EH (cell line): ENCODE measurements around the gene NUDT14.

Source experiments
- DNase-seq: peaks from one replicate; pipeline ENCODE4 v3.0.0-alpha.2; 2015; ENCODE audit warnings: low read depth

The NUDT14 gene

DNA sequence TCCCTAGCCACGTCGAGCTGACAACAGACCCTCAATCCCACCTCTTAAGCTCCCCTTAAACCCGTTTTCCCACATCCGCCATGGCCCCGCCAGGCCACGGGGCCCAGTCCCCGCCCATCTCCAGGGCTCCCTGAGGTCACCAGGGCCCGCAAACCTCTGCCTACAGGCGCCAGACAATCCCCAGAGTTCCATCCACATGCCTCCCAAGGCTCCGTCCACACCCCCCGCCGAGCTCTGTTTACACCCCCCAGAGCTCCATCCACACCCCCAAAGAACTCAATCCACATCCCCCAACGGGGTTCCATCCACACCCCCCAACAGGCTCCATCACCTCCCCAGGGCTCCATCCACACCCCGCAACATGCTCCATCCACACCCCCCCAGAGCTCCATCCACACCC lies 21.8 kb downstream of the NUDT14 start:
- no peak for DNase-seq

GRCh38 chr14:105158794-105159193 lies 22.3 kb downstream of the NUDT14 start:
- DNase-seq = no peak

DNA sequence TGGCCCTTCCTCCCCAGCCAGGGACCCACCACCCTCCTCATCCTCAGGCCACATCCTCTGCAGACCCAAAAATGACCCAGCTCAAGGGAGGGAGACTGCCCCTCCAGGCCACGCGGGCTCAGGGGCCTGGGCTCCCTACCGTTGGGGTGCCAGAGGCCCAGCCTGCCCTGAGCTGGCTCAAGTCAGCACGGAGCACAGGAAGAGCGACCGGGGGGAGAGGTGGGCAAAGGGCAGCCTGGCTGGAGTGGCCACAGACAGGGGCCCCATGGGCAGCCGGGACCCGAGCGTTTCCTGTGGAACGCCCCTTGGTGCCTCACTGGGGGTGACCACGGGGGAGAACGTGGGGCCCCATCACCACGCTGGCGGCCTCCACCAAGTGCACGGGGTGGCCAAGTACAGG lies 23.2 kb downstream of the NUDT14 start:
- no peak for DNase-seq

DNA sequence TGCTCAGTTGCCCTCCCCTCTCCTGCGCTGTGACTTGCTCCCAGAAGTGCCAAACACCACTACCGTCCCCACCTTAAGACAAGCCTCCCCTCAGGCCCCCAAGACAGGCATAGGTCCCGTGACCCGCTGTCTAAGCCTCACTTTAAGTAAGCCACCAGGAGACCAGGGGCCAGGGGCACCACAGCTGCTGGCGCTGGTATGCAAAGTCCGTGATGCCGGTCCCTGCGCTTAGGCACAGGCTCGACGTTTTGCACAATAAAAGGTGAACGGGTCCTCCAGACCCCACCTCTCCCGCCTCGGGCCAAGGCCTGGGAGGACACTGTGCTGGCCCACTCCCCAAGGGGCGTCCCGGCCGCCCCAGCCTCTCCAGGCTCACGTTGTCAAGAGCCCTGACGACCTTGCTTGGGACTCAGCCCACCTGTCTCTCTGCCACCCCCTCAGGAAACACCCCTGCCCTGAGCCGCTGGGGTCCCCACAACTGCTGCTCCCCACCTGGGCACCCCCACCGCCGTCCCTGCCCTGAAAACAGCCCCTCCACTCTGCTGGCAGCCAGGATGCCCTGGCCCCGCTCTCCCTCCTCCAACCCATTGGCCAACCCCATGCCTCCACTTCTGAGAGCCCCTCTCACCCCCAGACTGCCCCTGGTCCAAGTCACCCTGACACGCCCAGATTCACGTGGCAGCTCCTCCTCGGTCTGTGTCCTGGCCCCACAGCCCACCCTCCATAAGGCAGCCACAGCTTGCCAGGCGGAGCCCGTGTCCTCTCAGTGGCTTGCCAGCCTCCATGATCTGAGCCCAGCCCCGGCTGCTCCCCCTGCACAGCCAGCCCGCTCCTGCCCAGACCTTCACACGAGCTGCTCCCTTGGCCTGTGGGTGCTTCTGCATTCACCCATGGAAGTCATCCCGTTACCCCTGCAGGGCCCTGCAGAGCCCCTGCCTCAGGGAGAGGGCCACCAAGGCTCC lies 24.4 kb downstream of the NUDT14 start:
- DNase-seq = no peak

DNA sequence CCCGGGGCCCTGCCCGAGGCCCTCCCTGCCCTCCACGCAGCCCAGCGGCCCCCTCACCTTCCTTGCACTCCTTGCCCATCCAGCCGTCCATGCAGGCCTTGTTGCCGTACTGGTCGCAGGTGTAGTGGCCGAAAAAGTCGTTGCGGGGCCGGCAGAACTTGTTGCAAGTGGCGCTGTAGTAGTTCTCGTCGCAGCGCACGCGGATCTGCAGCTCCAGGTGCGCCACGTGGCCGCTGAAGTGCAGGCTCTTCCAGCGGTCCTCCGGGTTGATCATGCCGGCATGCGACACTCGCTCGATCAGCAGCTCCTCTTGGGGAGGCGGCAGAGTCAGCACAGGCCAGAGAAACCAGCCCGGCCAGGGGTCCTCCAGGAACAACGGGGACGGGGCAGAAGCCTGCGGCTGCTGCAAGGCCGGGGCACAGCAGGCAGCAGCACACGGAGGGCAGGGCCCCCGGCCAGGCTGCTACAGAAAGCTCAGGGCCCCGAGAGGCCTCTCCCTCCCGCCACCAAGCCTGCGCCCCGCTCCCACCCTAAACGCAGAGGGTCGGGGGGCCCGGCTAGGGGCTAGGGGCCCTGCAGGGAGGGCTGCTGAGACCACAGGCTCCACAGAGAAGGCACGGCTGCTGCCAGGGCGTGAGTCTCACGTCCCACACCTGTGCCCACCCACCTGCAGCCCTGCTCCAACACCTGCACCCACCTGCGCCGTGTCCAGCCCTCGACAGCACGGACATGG lies 25.3 kb downstream of the NUDT14 start:
- DNase-seq = no peak

DNA sequence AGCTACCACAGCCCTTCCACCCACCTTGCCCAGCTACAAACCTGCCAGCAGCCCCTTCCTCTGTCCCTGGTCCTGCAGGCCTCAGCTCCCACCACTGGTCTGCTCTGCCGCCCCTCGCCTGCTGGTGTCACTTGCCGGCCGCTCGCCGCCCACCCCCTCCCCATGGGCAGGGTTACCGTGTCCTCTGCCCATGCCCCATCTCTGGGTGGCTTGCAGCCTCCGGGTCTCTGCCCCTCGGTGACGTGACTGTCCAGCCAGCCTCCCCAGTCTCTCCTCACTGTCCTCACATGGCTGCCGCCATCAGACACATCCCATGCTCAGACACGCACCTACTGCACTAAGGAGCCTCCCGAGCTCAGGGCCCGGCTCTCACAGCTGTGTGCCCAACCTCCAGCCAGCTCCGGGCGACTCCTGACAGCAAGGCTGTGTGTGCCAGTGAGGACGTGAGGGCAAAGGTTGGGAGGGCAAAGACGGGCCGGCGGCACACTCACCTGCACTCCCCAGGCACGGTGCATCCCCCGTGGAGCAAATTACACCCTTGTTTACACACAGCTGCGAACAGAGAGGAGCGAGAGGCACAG lies 26.0 kb downstream of the NUDT14 start:
- no peak for DNase-seq

DNA sequence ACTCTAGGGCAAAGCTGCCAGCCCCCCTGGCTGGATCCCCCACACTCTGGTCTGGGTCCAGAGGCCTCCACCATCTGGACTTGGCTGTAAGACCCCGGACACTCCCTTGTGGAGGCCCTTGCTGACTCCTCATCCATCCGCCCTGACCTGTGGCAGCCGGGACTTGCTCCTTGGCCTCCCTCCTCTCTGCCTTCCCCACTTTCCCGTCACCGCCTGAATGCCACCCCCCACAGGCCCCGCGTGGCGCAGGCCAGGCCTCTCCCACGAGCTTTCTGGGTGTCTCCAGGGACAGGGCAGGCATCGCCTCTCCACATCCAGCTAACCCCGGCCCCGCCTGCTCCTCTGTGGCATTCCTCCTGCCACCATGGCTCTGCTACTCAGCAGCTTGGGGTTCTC lies 26.6 kb downstream of the NUDT14 start:
- no peak for DNase-seq

DNA sequence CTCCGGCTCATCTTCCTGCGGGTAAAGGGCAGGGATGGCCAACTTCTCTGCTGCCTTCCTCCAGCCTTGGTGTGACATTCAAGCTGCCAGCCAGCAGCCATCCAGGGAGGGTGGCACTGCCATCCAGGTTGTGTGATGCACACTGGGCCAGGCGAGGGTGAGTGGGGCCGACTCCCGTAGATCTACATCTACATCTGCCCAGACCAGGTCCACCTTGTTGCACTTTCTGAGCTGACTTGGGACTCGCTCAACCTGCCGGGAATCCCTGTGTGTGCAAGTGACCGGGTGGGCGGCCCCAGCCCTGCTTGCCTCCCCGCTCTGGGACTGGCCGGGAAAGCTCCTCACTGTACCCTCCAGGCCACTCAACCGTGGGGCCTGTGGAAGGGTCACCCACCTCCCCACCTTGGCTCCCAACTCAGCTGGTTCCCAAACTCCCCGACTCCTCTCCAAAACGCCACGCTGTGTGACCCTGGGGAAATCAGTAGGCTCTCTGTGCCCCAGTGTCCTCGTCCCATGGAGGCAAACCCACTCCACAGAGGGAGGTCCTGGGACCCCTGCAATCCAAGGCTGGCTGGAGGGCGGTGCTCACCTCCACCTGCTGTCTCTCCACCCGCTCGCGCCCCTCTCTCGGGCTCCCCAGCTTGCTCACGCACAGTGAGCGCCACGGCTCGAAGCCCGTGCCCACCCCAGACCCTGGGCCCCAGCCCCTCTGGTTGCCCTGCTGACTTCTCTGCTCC lies 27.2 kb downstream of the NUDT14 start:
- no peak for DNase-seq

- DNase-seq = no peak
These were observed 27.8 kb downstream of the NUDT14 start for GRCh38 chr14:105153331-105153731.

DNA sequence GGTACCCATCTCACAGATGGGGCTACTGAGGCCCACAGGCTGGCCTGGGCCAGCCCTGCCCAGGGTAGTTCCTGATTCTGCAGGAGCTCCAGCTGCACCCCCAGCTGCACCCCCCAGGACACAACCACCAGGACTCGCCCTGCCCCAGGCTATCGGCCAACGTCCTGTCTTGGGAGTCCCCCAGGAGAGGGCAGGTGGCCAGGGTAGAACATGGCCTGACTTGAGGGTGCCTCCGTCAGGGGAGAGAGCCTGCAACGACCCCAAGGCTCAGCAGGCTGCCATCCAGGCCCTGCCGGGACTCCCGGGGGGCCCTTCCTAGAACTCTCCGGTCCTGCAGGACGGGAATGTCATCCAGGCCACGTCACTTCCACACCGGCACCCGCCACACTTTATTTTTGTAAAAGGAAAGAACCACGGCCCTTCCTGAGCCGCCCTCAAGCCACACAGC lies 28.3 kb downstream of the NUDT14 start:
- DNase-seq = no peak

- DNase-seq = no peak
These were observed 29.0 kb downstream of the NUDT14 start for GRCh38 chr14:105151838-105152793.

DNA sequence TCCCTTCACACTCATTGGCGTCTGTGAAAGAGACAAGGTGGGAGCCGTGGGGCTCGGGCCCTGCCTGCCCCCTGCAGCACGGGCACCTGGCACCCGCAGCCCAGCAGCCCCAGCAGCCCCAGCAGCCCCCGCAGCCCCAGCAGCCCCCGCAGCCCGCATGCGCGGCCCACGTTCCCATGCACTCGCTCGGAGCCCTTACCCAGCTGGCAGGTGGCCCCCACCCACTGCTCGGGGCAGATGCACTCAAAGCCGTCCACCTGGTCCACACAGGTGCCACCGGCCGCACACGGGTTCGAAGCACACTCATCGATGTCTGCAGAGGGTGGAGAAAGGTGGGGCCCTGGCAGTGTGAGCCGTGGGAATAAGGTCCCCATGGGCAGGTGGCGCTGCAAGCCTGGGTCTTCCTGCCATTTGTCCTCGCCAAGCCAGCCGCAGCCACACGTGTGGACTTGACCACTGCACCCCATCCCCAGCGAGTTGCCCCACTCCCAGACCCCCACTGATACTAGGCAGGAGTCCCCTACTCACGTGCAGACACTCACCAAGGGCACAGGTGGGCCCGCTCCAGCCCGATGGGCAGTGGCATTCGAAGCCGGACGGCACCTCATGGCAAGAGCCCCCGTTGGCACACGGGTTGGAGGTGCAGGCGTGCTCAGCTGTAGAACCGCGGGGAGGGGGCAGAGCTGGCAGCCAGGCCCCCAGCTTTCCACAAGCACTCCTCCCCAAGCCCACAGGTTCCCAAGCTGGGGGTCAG lies 29.9 kb downstream of the NUDT14 start:
- DNase-seq = no peak

DNA sequence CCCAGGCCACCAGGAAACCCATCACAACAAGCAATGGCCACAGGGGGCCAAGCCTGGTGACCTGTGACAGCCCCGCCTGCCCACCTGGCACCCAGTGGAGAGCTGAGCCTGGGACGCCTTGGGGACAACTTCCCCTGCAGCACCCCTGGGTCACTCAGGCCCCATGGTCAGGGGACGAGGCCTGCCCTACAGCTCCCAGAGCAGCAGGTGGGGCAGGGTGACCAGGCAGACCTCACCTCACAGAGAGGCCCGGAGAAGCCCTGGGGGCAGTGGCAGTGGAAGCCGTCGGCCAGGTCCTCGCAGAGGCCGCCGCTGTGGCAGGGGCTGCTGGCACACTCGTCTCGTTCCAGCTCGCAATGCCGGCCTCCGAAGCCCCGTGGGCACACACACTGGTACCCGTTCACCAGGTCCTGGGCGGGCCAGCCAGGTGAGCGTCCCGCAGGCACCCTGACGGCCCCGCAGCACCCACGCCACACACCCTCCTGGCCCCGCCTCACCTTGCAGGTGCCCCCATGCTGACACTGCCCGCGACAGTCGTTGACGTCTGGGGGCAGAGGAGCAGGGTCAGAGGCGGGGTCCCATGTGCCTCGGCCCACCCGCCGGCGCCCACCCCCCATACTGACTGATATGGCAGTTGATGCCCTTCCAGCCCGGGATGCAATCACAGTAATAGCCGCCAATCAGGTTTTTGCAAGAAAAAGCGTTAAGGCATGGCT lies 30.6 kb downstream of the NUDT14 start:
- DNase-seq = no peak

DNA sequence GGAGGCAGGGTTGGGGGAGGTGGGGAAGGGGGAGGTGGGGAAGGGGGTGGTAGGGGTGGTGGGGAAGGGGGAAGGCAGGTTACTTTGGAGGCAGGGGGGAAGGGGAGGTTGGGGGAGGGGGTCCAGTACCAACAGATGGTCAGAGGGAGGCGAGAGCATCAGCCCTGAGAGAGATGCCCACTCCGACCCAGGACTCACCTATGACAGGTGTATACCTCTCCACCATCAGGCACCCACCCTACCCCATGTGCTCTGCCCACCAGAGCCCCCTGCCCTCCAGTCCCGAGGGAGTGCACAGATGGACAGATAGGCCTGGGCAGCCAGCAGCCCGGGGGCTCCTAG lies 31.1 kb downstream of the NUDT14 start:
- DNase-seq = no peak

DNA sequence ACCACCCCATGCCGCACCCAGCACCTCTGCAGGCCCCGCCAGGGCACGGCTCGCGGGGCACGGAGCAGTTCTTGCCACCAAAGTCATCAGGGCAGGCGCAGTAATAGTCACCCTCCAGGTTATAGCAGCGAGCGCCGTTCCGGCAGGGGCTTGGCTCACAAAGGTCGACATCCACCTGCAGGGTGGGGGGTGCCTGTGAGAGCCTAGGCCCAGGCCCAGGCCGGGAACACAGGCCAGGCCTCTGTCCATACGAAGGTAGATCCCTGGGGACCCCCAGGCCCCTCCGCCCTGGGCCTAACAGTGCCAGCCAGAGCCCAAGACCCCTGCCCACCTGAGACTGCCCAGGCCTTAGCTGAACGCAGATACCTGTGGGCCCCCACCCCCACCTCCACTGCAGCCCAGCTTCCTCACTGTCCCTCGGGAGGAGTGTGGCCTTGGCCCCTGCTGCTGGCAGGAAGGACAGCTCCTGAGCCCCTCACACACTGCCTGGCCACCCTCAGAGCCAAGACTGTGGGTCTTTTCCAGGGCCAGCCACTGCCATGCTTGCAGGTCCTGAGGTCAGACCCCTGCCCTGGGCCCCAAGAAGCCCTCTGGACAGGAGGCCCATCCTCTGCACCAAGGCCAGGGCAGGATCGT lies 31.8 kb downstream of the NUDT14 start:
- no peak for DNase-seq

DNA sequence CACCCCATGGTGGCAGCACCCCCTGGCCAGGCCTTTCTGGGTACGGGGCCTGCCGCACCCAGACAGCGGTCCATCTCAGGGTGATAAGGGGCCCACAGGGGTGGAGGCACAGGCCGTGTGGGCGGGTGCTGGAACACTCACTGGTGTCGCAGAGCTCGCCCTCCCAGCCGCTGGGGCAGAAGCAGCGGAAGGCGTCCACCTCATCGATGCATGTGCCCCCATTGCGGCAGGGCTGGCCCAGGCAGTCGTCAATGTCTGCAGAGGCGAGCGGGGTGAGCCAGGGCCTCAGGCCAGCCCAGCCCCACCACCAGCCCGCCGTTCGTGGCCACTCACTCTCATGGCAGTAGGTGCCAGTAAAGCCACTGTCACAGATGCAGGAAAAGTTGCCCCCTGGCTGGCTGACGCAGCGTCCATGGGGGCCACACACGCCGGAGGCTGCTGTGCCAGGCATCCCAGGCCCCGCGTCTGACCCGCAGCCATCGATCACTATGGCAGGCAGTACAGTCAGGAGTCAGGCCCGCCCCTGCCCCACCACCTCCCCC lies 32.4 kb downstream of the NUDT14 start:
- no peak for DNase-seq

DNA sequence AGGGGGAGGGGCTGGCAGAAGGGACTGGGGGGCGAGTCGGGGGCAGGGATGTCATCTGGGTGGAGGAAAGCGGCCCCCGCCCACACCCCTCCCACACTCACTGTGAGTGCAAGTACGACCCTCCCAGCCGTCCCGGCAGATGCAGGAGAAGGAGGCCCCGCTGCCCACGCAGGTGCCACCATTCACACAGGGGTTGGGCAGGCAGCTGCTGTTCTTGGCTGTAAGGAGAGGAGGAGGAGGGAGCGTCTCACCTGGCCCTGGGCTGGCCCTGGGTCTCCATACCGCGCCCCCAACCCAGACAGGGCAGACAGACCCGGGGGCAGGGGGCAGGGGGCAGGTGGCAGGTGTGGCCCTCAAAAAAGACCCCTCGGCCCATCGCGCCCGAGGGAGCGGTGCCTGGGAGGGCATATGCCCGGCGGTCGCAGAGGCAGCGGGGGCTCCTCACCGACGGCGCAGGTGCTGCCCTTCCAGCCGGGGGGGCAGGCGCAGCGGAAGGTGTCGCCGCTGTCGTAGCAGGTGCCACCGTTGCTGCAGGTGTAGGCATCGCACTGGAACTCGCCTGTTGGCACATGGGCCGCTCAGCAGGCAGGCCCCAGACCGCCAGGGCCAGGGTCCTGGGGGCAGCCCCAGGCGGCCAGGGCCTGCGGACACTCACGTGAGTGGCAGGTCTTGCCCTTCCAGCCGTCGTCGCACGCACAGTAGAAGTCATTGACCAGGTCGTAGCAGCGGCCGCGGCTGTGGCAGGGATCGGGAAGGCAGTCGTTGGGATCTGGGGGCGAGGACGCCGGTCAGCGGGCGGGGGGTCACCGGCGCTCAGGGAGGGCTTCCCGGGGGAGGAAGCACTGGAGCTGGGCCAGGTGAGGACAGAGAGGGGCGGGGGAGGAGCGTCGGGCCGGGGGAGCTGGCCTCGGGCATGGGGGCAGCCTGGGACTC lies 33.2 kb downstream of the NUDT14 start:
- no peak for DNase-seq
